ENCODE measurements around the gene GRWD1. TPM values are rescaled to one million over a fixed set of nuclear protein-coding genes. Genes with fewer than 3 reads are reported as not detected.

The GRWD1 gene
- total and polyA plus RNA-seq, 2 of the 4 experiments (the other 2 are of a cell fraction) = 22.0 to 22.5 TPM

DNA sequence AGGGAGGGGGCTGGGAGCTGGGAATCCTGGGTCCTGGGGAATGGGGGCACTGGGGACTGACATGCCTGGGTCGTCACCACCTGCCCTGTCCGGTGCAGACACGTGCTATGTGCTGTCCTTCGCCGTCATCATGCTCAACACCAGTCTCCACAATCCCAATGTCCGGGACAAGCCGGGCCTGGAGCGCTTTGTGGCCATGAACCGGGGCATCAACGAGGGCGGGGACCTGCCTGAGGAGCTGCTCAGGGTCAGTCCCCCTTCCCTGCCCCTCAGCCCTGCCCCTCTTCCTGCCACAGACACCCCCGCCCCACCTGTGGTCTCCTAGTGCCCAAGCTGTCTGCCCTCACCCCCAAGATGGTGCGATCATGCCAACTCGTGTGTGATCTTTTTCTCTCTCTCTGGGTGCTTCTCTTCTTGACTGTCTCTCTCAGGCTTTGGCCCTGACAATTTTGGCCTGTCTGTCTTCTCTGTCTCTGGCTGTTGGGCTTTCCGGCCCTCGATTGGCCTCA is 28.4 kb downstream of the GRWD1 start:
- no peak overlapping the region for H3K4me2 ChIP-seq (ENCODE audit: low read depth, low read length)
- H2BK5ac ChIP-seq (ENCODE audit: low read depth, low read length, poor library complexity, severe bottlenecking) = no peak overlapping the region
- no peak overlapping the region for H2AK5ac ChIP-seq (ENCODE audit: low read depth, low read length)
- no peak overlapping the region for H3K9ac ChIP-seq (ENCODE audit: low read depth, low read length)
- peaks cover 78% of the 10 kb centered on the region for H3K36me3 ChIP-seq (ENCODE audit: control insufficient read depth, insufficient read depth, low read length)
- no peak overlapping the region for H3K14ac ChIP-seq (replicated peaks; ENCODE audit: low read depth, low read length)
- no peaks in the 10 kb centered on the region for H3K4me1 ChIP-seq (ENCODE audit: control insufficient read depth, insufficient read depth, low read length)
- no TSS peak for BruUV-seq (replicated peaks)
- peaks cover 50% of the 10 kb centered on the region for H4K20me1 ChIP-seq (ENCODE audit: insufficient read depth, low read length)
- ATAC-seq (ENCODE audit: low read depth) (no peak), DNase-seq (no peak)
- H2BK120ac ChIP-seq (ENCODE audit: low read depth, low read length) = no peak overlapping the region
- no peak overlapping the region for H2AFZ ChIP-seq (replicated peaks; ENCODE audit: low read length, poor library complexity)
- H4K8ac ChIP-seq (ENCODE audit: low read depth in 2 of 2, low read length in 2 of 2) = no peak overlapping the region
- no peak for TF ChIP-seq CHD1 (IDR thresholded peaks at IDR 0.05; ENCODE audit: low read depth, low read length)
- 0 out of 2 replicates have a peak, but pooled peaks have one; percentile 11 for TF ChIP-seq POLR2A (IDR thresholded peaks at IDR 0.05; ENCODE audit: low read depth, low read length)
- no peak for TF ChIP-seq SMC3 (IDR thresholded peaks at IDR 0.05; ENCODE audit: low read depth, low read length)
- TF ChIP-seq MAZ (IDR thresholded peaks at IDR 0.05; ENCODE audit: borderline replicate concordance, low read depth, low read length) = no peak
- TF ChIP-seq MXI1 (IDR thresholded peaks at IDR 0.05; ENCODE audit: borderline replicate concordance, low read depth, low read length) = no peak
- intact Hi-C loops (cut with micrococcal nuclease) (no loop called here), dilution Hi-C loops (cut with HindIII; ENCODE audit: low sequenced_read_pairs, unreplicated experiment) (no loop called here), in situ Hi-C loops (cut with MboI; ENCODE audit: low sequenced_read_pairs) (no loop called here)
- H3K27me3 ChIP-seq (ENCODE audit: control insufficient read depth, insufficient read depth, low read length) = no peaks in the 10 kb centered on the region
- no peak overlapping the region for H2BK15ac ChIP-seq (ENCODE audit: low read depth, low read length)
- peaks cover 8% of the 10 kb centered on the region; the same call in 1 of the 2 replicates for H3K9me1 ChIP-seq (ENCODE audit: insufficient read depth, low read length)
- H3K27ac ChIP-seq (ENCODE audit: insufficient read depth, low read length) = no peak overlapping the region
- peaks cover 27 to 65% of the 10 kb centered on the region in 2 experiments for H3K79me1 ChIP-seq (ENCODE audit: low read depth in 1 of 2, low read length in 2 of 2)
- H3K9me3 ChIP-seq (ENCODE audit: control insufficient read depth, insufficient read depth, low read length) = no peaks in the 10 kb centered on the region
- no peak overlapping the region for H3K4ac ChIP-seq (ENCODE audit: low read depth, low read length)
- POLR2A ChIA-PET (ENCODE audit: unreplicated experiment) = no interaction called here
- no peak overlapping the region for H3K56ac ChIP-seq (ENCODE audit: extremely low read depth, insufficient read depth, low read length)
- no peak overlapping the region for H3K4me3 ChIP-seq (ENCODE audit: insufficient read depth, low read depth, low read length)
- CTCF ChIA-PET = no interaction called here
- H2AK9ac ChIP-seq (replicated peaks; ENCODE audit: low read depth, low read length, poor library complexity) = peak overlapping the region; percentile 13
- no peak overlapping the region for H3K23ac ChIP-seq (ENCODE audit: low read depth, low read length)
- H4K91ac ChIP-seq (ENCODE audit: insufficient read depth, low read depth, low read length) = no peak overlapping the region
- no peak overlapping the region for H2BK20ac ChIP-seq (ENCODE audit: low read depth, low read length)
- no peak overlapping the region for H3K18ac ChIP-seq (ENCODE audit: low read depth, low read length)
- no CpG with 5 or more reads among the region's 16 CpGs for WGBS, 2 experiments (ENCODE audit: extremely low coverage in 2 of 2, insufficient read length in 1 of 2)
- H4K5ac ChIP-seq (ENCODE audit: low read depth, low read length) = no peak overlapping the region
